A549 (cell line): ENCODE results near the gene CLASP1.

ENCODE experiments used
- CTCF ChIP-seq: fragments of >200 bp; sonication (Bioruptor Twin); formaldehyde crosslinking; IDR thresholded peaks from 3 replicates; pipeline ENCODE4 v1.5.1; 2016
- NR3C1 ChIP-seq: fragments of >200 bp; sonication (Bioruptor Twin); formaldehyde crosslinking; IDR thresholded peaks from 3 replicates; pipeline ENCODE4 v1.6.1; 2017
- POLR2A ChIP-seq: IDR thresholded peaks from 2 replicates; pipeline ENCODE4 v1.6.1; 2012; ENCODE audit warnings: mild to moderate bottlenecking, low read length
- REST ChIP-seq: fragments of 200-600 bp; sonication (generic); IDR thresholded peaks from 2 replicates; pipeline ENCODE4 v1.6.1; 2016; ENCODE audit warnings: antibody characterized with exemption, mild to moderate bottlenecking, moderate library complexity

DNA sequence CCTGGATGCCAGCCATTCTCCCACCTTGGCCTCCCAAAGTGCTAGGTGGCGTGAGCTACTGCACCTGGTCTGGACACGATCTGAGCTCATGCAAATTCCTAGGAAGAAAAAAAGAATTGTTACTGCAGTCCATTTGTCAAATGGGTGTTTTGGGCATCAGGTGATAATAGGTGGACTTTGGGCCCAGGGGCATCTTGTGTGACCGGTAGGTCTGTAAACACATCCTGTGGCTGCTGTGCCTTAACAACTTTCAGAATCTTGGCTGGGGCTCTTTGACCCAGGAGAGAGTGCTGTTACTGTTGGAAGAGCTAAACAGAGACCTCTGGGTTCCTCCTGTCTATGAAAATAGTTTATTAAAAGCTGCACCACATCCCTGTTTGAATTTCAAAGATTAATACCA lies 329.3 kb downstream of the CLASP1 start:
- no peak for TF ChIP-seq REST
- no peak for TF ChIP-seq CTCF
- no peak for TF ChIP-seq NR3C1
- no peak for TF ChIP-seq POLR2A
